K562 (cell line): ENCODE results near the gene KCNJ15. TPM values are rescaled to one million over a fixed set of nuclear protein-coding genes. Genes with fewer than 3 reads are reported as not detected.

Experiments used
- ATAC-seq: fragments of 200-7000 bp; cut with Tn5 transposase; 3 replicates; pipeline ENCODE4 v1.9.1; 2020; ENCODE audit warnings: moderate library complexity
- BruUV-seq: library from RNA; stranded (reverse); fragments of 400-500 nt; replicated peaks from 2 replicates; lab custom pipeline; 2021; lab: Mats Ljungman, UMichigan
- CTCF ChIA-PET: fragments of 300-600 bp; formaldehyde crosslinking; extraction: SDS; loops from one replicate; lab custom pipeline; 2021; ENCODE audit warnings: low intra/inter-chr PET ratio; lab: Yijun Ruan, JAX
- POLR2A ChIA-PET: fragments of 300-600, 350-650 bp; sonication (Branson Sonifier 250); formaldehyde crosslinking; extraction: SDS; loops from one replicate; lab custom pipeline; 2021; ENCODE audit warnings: antibody characterized with exemption, inconsistent platforms; lab: Yijun Ruan, JAX
- DNase-seq, 4 experiments: peaks; one replicate each; pipeline versions ENCODE4 v3.0.0 to v3.0.0-alpha.2; 2011 to 2018; ENCODE audit warnings: low spot score in 3 of 4, mixed read lengths in 3 of 4; ENCODE audit errors: extremely low read depth in 1 of 4
- FAIRE-seq: peaks from 2 replicates; lab custom pipeline; 2011; peaks lifted over from hg19 to GRCh38; lab: Jason Lieb, UNC
- H2AFZ ChIP-seq: 2 replicates; pipeline ENCODE4 v1.6.0; 2011; ENCODE audit warnings: low read depth, low read length, control low read depth, inconsistent platforms
- H3K27ac ChIP-seq: fragments of 200-600 bp; 3 replicates; pipeline ENCODE4 v1.8.0; 2011; ENCODE audit warnings: low read depth, mild to moderate bottlenecking, control low read depth, inconsistent platforms, low read length, moderate library complexity, mixed read lengths; ENCODE audit errors: extremely low read depth
- H3K27me3 ChIP-seq, 2 experiments: fragments of 300-600 bp in 1 of 2; 2 replicates in 1 of 2; 3 replicates in 1 of 2; pipeline versions ENCODE4 v1.6.0 to v1.8.0; 2011; ENCODE audit warnings: inconsistent platforms in 2 of 2, low read length in 2 of 2, mild to moderate bottlenecking in 1 of 2, mixed read lengths in 1 of 2, moderate library complexity in 1 of 2; ENCODE audit not compliant: control insufficient read depth in 2 of 2, insufficient read depth in 2 of 2
- H3K36me3 ChIP-seq: fragments of 300-600 bp; 3 replicates; pipeline ENCODE4 v1.8.0; 2011; ENCODE audit warnings: mild to moderate bottlenecking, low read length, inconsistent platforms; ENCODE audit not compliant: control insufficient read depth, insufficient read depth
- H3K4me1 ChIP-seq, 2 experiments: fragments of 200-600 bp in 1 of 2; replicated peaks in 1 of 2; 2 replicates in 1 of 2; 3 replicates in 1 of 2; pipeline versions ENCODE4 v1.5.1 to v1.8.0; 2011; ENCODE audit warnings: inconsistent platforms in 2 of 2, low read length in 2 of 2, mild to moderate bottlenecking in 1 of 2, mixed read lengths in 1 of 2, moderate library complexity in 1 of 2; ENCODE audit not compliant: control insufficient read depth in 2 of 2, insufficient read depth in 2 of 2
- H3K4me2 ChIP-seq: 2 replicates; pipeline ENCODE4 v1.6.1; 2011; ENCODE audit warnings: low read length, control low read depth, inconsistent platforms, mixed read lengths; ENCODE audit not compliant: insufficient read depth
- H3K4me3 ChIP-seq: fragments of 200-600 bp; sonication (generic), shearing (Covaris generic); 2 replicates; pipeline ENCODE4 v1.5.1; 2016; ENCODE audit warnings: control low read depth, inconsistent platforms
- H3K79me2 ChIP-seq: fragments of 200-600 bp; 3 replicates; pipeline ENCODE4 v1.8.0; 2011; ENCODE audit warnings: low read length, inconsistent platforms; ENCODE audit not compliant: control insufficient read depth, insufficient read depth
- H3K9ac ChIP-seq, 2 experiments: 2 replicates each; pipeline versions ENCODE4 v1.6.0 to v1.6.1; 2011; ENCODE audit warnings: low read depth in 2 of 2, low read length in 2 of 2, control low read depth in 1 of 2, inconsistent platforms in 1 of 2, mild to moderate bottlenecking in 1 of 2, mixed read lengths in 1 of 2; ENCODE audit not compliant: insufficient read depth in 1 of 2
- H3K9me1 ChIP-seq: one replicate; pipeline ENCODE4 v1.6.0; 2011; ENCODE audit warnings: inconsistent platforms, mild to moderate bottlenecking, low read length, moderate library complexity; ENCODE audit not compliant: control insufficient read depth, insufficient read depth
- H3K9me3 ChIP-seq: replicated peaks from 2 replicates; pipeline ENCODE4 v1.5.1; 2011; ENCODE audit warnings: low read depth, low read length, inconsistent platforms; ENCODE audit not compliant: control insufficient read depth, insufficient read depth
- H4K20me1 ChIP-seq: replicated peaks from 2 replicates; pipeline ENCODE4 v1.6.1; 2011; ENCODE audit warnings: low read length, inconsistent platforms, mixed read lengths; ENCODE audit not compliant: control insufficient read depth, insufficient read depth
- CBFA2T2 ChIP-seq: fragments of 450-650 bp; conservative IDR thresholded peaks from 2 replicates; pipeline ENCODE4 v1.6.1; 2017; ENCODE audit warnings: mild to moderate bottlenecking
- DLX4 ChIP-seq: fragments of 250-450 bp; sonication (Bioruptor Pico); IDR thresholded peaks from 2 replicates; pipeline ENCODE4 v1.6.1; 2021; ENCODE audit warnings: mild to moderate bottlenecking
- EZH2 ChIP-seq: IDR thresholded peaks from 2 replicates; pipeline ENCODE4 v1.6.1; 2012; ENCODE audit warnings: low read depth, mild to moderate bottlenecking, inconsistent platforms, low read length, borderline replicate concordance
- GTF2F1 ChIP-seq: IDR thresholded peaks from 2 replicates; pipeline ENCODE4 v1.6.1; 2011; ENCODE audit warnings: low read depth, low read length, improper control_type of control experiment
- HSF4 ChIP-seq: fragments of 250-450 bp; sonication (Bioruptor Pico); IDR thresholded peaks from 2 replicates; pipeline ENCODE4 v2.1.2; 2022; ENCODE audit warnings: mild to moderate bottlenecking, moderate library complexity, borderline replicate concordance
- MYNN ChIP-seq, 2 experiments: sonication (generic); formaldehyde crosslinking in 1 of 2; IDR thresholded peaks; 2 replicates each; pipeline versions ENCODE4 v1.5.0 to v1.6.1; 2016 to 2020; ENCODE audit warnings: antibody characterized with exemption in 1 of 2, missing genetic modification reagents in 1 of 2
- NBN ChIP-seq: fragments of 450-650 bp; IDR thresholded peaks from 2 replicates; pipeline ENCODE4 v1.6.1; 2016; ENCODE audit warnings: low read depth, mild to moderate bottlenecking
- NCOA1 ChIP-seq: fragments of 450-650 bp; IDR thresholded peaks from 2 replicates; pipeline ENCODE4 v1.6.1; 2016; ENCODE audit warnings: low read depth
- NCOA2 ChIP-seq, 2 experiments: fragments of 450-650 bp; IDR thresholded peaks; 2 replicates each; pipeline ENCODE4 v1.6.1; 2018; ENCODE audit warnings: mild to moderate bottlenecking in 2 of 2, moderate library complexity in 1 of 2; ENCODE audit not compliant: partially characterized antibody in 2 of 2
- NKRF ChIP-seq: fragments of 450-650 bp; IDR thresholded peaks from 2 replicates; pipeline ENCODE4 v1.6.1; 2016; ENCODE audit warnings: borderline replicate concordance
- POLR3G ChIP-seq: IDR thresholded peaks from 2 replicates; pipeline ENCODE4 v1.6.1; 2011; ENCODE audit not compliant: insufficient read length, insufficient replicate concordance; ENCODE audit errors: extremely low read depth
- RFX1 ChIP-seq: fragments of 450-650 bp; IDR thresholded peaks from 2 replicates; pipeline ENCODE4 v1.6.1; 2016; ENCODE audit warnings: mild to moderate bottlenecking, moderate library complexity
- ZNF436 ChIP-seq: fragments of 250-450, 450-650 bp; sonication (Bioruptor Pico); formaldehyde crosslinking; IDR thresholded peaks from 2 replicates; pipeline ENCODE4 v1.7.0; 2020; ENCODE audit warnings: mild to moderate bottlenecking
- whole genome bisulfite sequencing: fragments of 100-300 bp; shearing (Covaris generic); methylation state at CpG from one replicate; pipeline ENCODE4 v1.1.6; 2016; ENCODE audit warnings: low coverage, mixed read lengths; ENCODE audit not compliant: insufficient coverage; ENCODE audit errors: missing lambda C conversion rate; 5-methylcytosine and 5-hydroxymethylcytosine counted together
- in situ Hi-C: fragments of 300-500 bp; cut with MboI; formaldehyde crosslinking; loops from 4 replicates; pipeline ENCODE4 v1.15.0; 2018; ENCODE audit warnings: inconsistent platforms, mixed read lengths
- intact Hi-C: fragments of 100-400 bp; cut with micrococcal nuclease; formaldehyde crosslinking; loops from 2 replicates; pipeline ENCODE4 v1.14.2; 2022
- polyA plus RNA-seq, 8 experiments: library from polyadenylated mRNA; depleted of rRNA in 4 of 8; stranded (reverse) in 5 of 8; unstranded in 3 of 8; fragments of >200 nt; fragmentation: Nextera tagmentation in 2 of 8; fragmentation: Illumina TruSeq in 1 of 8; extraction: Ambion mirVana in 2 of 8; extraction: Trizol in 1 of 8; gene quantifications; 2 replicates each; pipeline versions ENCODE4 v1.2.1 to v1.2.3, GENCODE V29; 2011 to 2014; ENCODE audit warnings: inconsistent platforms in 1 of 8, missing spikeins in 1 of 8
- total RNA-seq, 7 experiments: library from RNA; depleted of rRNA in 6 of 7; stranded (reverse); fragments of >200 nt in 6 of 7; fragmentation: Illumina TruSeq in 2 of 7; extraction: Trizol in 2 of 7; gene quantifications; 2 replicates each; pipeline versions ENCODE4 v1.2.1 to v1.2.3, GENCODE V29; 2011 to 2021; ENCODE audit warnings: low replicate concordance in 1 of 7

The KCNJ15 gene
- total and polyA plus RNA-seq, 9 of the 15 experiments (the other 6 are each of a cell fraction or from before 2014, with no cell fraction given): 0.20 to 3.0 (median 0.72) TPM; not detected in 1

- BruUV-seq: no TSS peak
- WGBS: 3% methylated on average over 7 of the region's 7 CpGs
- no peak overlapping the region for H3K4me3 ChIP-seq
- H2AFZ ChIP-seq: no peak overlapping the region
- H3K27me3 ChIP-seq: no peaks in the 10 kb centered on the region; a peak in 1 of 5 replicates
- no peaks in the 10 kb centered on the region for H3K9me3 ChIP-seq
- in situ Hi-C loops: no loop called here
- DNase-seq (no peak), ATAC-seq (no peak), FAIRE-seq (no peak)
- no peak overlapping the region for H3K4me2 ChIP-seq
- no peak overlapping the region for H3K9ac ChIP-seq
- H3K4me1 ChIP-seq: no peaks in the 10 kb centered on the region
- H3K27ac ChIP-seq: no peak overlapping the region
- POLR2A ChIA-PET: no interaction called here
- no peaks in the 10 kb centered on the region for H3K36me3 ChIP-seq
- CTCF ChIA-PET: no interaction called here
- H3K9me1 ChIP-seq: no peaks in the 10 kb centered on the region
- H4K20me1 ChIP-seq: no peaks in the 10 kb centered on the region
- H3K79me2 ChIP-seq: no peaks in the 10 kb centered on the region
- intact Hi-C loops: no loop called here
- no peak for TF ChIP-seq CBFA2T2
- no peak for TF ChIP-seq ZNF436 (CRISPR knock-in tag)
- no peak for TF ChIP-seq HSF4 (CRISPR knock-in tag)
- TF ChIP-seq EZH2: no peak
- TF ChIP-seq POLR3G: no peak
- no peak for TF ChIP-seq DLX4 (CRISPR knock-in tag)
- no peak for TF ChIP-seq NCOA2 (IDR thresholded peaks at IDR 0.05; ENCODE audit: partially characterized antibody in 2 of 2)
- TF ChIP-seq RFX1: no peak
- no peak for TF ChIP-seq NKRF
- no peak for TF ChIP-seq NBN
- no peak for TF ChIP-seq GTF2F1
- TF ChIP-seq MYNN (IDR thresholded peaks at IDR 0.05): no peak
- TF ChIP-seq MYNN (CRISPR knock-in tag; IDR thresholded peaks at IDR 0.05): no peak
- no peak for TF ChIP-seq NCOA1
Observed at GRCh38 chr21:38319781-38320180, 63.0 kb downstream of the KCNJ15 start.
